ENCODE data around the gene DAPK3.
"Not testable (repeated sequence)": the region's sequence is repeated elsewhere in the genome, so short reads cannot be mapped to it uniquely, and the experiment has no call there.

DAPK3 gene

DNA sequence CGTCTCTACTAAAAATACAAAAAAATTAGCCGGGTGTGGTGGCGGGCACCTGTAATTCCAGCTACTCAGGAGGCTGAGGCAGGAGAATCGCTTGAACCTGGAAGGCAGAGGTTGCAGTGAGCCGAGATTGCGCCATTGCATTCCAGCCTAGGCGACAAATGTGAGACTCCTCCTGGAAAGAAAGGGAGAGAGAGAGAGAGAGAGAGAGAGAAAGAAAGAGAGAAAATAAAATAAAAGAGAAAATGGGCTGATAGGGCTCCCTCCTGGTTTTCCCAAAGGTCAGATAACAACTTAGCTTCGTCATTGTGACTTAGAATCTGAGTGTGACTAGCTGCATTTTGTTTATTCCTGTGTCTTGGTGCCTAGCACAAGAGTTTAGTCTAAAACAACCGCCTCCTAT, 34.5 kb upstream of the DAPK3 start:
- DNase-seq (ENCODE audit: low read depth in 1 of 2, low spot score in 1 of 2), result not testable (repeated sequence)

DNA sequence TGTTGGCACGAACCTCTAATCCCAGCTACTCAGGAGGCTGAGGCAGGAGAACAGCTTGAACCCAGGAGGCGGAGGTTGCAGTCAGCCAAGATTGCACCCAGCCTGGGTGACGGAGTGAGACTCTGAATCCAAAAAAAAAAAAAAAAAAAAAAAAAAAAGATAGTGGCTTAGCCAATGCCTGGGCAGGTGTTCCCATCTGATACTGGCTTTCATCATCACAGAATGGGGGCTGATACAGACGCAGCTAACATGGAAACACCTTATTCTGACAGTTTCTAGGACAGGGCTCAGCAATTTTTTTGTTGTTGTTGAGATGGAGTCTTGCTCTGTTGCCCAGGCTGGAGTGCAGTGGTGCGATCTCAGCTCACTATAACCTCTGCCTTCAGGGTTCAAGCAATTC, 29.9 kb upstream of the DAPK3 start:
- not testable (repeated sequence) for DNase-seq (ENCODE audit: low read depth in 1 of 2, low spot score in 1 of 2)

DNA sequence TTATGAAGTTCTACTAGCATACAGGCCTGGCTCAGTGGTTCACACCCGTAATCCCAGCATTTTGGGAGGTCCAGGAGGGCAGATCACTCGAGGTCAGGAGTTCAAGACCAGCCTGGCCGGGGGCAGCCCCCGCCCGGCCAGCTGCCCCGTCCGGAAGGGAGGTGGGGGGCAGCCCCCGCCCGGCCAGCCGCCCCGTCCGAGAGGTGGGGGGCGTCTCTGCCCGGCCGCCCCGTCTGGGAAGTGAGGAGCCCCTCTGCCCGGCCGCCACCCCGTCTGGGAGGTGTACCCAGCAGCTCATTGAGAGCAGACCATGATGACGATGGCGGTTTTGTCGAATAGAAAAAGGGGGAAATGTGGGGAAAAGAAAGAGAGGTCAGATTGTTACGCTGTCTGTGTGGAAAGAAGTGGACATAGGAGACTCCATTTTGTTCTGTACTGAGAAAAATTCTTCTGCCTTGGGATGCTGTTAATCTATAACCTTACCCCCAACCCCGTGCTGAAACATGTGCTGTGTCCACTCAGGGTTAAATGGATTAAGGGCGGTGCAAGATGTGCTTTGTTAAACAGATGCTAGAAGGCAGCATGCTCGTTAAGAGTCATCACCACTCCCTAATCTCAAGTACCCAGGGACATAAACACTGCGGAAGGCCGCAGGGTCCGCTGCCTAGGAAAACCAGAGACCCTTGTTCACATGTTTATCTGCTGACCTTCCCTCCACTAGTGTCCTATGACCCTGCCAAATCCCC, 27.9 kb upstream of the DAPK3 start:
- DNase-seq (ENCODE audit: low read depth in 1 of 2, low spot score in 1 of 2), result not testable (repeated sequence)

DNA sequence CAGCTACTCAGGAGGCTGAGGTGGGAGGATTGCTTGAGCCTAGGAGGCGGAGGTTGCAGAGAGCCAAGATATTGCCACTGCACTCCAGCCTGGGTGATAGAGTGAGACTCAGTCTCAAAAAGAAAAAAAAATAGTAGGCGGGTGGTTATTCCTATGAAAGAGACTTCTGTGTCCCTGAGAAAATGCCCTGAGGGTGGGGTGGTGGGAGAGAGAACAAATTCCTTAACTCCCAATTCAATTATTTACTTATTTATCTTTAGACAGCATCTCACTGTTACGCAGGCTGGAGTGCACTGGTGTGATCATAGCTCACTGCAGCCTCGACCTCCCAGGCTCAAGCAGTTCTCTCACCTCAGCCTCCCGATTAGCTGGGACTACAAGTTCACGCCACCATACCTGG, 24.7 kb upstream of the DAPK3 start:
- DNase-seq (ENCODE audit: low read depth in 1 of 2, low spot score in 1 of 2), result no peak

DNA sequence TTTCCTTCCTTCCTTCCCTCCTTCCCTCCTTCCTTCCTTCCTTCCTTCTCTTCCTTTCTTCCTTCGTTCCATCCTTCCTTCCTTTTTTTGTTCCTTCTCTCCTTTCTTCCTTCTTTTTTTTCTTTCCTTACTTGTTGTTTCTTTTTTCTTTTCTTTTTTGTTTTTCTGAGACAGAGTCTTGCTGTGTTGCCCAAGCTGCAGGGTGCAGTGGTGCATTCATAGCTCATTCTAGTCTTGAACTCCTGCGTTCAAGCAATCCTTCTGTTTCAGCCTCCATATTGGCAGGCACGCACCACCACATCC, 19.9 kb upstream of the DAPK3 start:
- DNase-seq (ENCODE audit: low read depth in 1 of 2, low spot score in 1 of 2), result no peak

DNA sequence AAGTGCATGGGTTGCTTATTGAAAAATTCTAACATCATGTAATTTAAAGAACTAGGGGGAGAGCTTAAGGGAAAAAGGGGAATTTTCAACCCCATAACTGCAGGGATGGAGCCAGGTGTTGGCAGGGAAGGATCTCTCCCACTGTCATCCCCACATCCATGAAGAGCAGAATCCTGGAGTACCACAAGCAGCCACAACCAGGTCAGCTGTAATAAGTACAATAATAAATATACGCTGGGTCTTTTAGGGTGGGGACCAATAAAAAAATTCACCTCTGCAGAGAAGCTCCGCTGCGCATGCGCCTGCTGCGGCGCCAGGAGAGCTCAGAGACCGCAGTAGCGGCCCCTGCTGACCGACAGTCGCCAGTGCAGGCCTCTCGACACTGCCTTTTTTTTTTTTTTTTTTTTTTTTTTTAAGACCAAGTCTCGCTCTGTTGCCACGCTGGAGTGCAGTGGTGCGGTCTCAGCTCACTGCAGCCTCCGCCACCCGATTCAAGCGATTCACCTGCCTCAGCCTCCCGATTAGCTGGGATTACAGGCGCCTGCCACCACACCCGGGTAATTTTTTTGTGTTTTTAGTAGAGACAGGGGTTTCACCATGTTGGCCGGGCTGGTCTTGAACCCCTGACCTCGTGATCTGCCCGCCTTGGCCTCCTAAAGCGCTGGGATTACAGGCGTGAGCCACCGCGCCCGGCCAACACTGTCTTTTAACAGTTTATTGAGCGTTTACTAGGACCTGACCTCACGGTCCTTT, 16.9 kb upstream of the DAPK3 start:
- peak; percentile 77 to 81 for DNase-seq (ENCODE audit: low read depth in 1 of 2, low spot score in 1 of 2)

DNA sequence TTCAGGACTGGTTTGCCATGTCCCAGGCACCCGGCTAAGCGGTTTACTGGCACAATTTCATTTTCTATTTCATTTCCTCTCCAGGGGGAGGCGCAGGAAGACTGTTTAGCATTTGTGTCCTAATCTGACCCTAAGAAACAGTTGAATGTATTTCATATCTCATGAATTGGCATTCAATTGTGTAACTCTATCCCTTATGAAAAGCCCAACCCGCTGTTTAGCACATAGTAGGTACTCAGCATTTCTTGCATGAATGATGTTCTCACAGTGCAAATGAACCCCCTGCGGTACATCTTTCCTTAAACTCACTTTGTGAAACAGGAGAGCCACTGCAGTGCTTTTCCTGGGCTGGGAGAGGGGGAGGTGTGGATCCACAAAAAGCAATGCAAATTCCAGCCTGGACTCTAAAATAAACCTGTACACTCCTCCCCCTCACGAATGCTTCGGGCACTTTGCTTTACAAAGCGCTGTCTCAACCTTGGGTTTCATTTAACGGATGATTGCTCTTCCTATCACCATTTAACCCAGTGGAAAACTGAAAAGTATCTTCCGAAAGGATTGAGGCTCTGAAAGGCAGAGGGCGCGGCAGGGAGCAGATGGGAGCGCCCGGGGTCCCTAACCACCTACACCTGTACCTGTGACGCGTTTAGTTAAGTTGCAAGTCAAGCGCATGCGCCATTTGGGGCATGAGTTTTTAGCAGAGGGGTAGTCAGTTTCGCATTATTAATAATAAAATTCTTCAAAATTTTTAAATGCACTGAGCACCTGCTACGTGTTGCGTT, 15.6 kb upstream of the DAPK3 start:
- no peak for DNase-seq (ENCODE audit: low read depth in 1 of 2, low spot score in 1 of 2)

DNA sequence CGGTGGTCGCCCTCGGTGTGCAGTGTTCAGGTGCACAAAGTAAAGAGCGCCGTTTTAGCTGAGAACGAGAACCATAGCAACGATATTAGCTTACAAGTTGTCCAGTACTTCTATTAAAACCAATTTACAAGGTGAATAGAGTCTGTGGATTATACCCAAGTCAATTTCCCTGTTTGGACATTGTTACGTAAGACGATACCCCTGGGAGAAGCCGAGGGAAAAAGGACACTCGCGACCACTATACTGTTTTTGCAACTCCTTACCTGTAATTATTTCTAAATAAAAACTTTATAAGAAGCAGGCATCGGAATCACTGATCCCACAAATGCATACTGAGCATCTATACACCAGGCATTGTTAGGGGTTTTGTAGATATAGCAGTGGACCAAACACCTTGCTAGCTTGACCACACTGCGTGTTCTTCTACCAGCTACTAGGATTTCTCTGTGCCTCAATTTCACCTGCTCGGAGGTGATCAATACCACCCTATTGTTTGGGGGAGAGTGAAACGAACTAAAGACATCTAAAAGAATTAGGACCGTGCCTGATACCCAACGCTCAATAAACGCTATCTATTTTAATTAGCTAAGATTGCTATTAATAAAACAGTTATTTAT, 14.9 kb upstream of the DAPK3 start:
- DNase-seq (ENCODE audit: low read depth in 1 of 2, low spot score in 1 of 2), result no peak

DNA sequence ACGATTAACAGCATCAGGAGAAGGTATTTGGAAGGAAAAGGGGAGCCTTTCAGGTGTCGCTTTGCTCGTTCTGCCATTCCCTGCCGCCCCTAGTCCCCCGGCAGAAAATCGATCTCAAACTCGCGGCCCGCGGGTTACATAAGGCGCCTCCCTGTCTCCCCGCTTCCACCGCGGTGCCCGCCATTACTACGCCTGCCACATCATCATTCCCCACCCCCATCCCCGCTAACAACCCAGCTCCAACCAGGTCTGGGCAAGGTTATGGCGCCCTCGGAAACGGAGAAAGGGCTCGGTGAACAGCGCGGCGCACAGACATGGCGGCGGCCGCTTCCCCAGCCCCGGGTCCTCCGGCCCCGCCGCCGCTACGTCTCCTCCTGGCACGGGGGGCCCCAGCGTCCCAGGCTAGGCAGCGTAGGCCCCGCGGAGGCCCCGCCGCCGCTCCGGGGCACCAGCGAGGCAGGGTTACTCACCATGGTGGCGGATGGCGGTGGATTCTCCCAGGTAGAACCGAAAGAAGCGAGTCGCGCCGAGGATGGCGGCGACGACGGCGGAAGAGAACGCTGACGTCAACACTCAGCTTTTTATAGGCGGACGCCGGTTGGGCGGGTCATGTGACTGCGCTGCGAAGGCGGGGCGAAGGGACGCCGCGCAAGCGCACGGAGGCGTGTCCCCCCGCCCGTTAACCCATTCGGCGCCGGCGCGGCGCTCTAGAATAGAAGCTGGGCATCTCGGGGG, 14.2 kb upstream of the DAPK3 start, which contains the start of gene EEF2:
Gene EEF2 (minus strand): TSS at position 556 of the 735 bp plus-strand sequence. CDS start 83 bp downstream, at position 473.
- DNase-seq (ENCODE audit: low read depth in 1 of 2, low spot score in 1 of 2), result peak; percentile 80 to 88

DNA sequence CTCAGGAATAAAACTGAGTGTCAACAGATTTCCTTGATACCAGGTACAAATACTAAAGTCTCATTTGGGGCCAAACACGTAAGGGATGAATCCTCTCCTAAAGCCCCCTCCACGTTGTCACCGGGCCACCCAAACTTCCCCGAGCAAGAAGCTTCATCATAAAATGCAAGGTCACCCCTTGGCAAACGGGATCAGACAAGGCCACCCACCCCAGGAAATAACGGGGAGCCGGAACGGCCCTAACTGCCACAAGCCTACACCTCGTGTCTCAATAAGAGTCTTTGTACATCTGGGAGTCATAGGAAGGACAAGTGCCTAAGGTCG, 13.6 kb upstream of the DAPK3 start:
- no peak for DNase-seq (ENCODE audit: low read depth in 1 of 2, low spot score in 1 of 2)

DNA sequence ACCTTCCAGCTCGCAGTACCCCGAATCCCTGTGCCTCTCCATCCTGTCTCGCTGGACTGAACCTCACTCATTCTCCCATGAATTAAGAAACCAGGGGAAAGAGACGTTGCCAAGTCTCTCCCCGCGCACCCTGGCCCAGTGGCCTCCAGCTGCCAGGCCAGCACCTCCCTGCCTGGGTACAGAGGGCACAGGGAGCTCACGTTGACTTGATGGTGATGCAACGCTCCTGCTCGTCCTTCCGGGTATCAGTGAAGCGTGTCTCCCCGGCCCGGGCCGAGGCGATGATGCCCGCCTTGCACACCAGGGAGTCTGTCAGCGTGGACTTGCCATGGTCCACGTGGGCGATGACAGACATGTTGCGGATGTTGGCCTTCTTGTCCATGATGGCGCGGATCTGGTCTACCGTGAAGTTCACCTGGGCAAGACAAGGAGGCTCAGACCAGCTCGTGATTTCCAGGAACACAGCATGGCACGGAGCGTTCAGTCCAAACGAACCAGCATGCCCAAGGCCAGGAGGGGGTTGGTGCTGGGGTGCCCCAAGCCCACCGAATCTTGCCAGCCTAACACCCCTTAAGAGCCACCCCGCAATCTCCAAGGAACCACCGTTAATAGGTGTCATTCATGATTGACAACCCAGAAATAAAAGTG, 13.2 kb upstream of the DAPK3 start:
- no peak for DNase-seq (ENCODE audit: low read depth in 1 of 2, low spot score in 1 of 2)

DNA sequence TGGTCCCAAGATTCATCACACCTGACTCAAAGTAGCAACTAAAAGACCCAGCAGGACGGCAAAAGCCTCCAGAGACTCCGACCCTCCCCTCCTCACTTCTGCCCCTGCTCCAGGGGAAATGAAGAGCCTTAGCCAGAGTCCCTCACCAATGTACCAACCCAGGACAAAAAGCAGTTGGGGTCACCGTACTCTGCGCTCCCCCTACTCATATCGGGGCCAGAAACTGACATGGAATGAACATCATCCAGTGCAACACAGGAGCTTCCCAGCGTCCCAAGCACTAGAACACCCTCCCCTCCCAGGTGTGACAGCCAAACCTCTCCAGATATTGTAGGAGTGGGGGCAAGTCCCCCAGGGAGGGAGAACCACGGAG, 12.6 kb upstream of the DAPK3 start:
- DNase-seq (ENCODE audit: low read depth in 1 of 2, low spot score in 1 of 2), result no peak

DNA sequence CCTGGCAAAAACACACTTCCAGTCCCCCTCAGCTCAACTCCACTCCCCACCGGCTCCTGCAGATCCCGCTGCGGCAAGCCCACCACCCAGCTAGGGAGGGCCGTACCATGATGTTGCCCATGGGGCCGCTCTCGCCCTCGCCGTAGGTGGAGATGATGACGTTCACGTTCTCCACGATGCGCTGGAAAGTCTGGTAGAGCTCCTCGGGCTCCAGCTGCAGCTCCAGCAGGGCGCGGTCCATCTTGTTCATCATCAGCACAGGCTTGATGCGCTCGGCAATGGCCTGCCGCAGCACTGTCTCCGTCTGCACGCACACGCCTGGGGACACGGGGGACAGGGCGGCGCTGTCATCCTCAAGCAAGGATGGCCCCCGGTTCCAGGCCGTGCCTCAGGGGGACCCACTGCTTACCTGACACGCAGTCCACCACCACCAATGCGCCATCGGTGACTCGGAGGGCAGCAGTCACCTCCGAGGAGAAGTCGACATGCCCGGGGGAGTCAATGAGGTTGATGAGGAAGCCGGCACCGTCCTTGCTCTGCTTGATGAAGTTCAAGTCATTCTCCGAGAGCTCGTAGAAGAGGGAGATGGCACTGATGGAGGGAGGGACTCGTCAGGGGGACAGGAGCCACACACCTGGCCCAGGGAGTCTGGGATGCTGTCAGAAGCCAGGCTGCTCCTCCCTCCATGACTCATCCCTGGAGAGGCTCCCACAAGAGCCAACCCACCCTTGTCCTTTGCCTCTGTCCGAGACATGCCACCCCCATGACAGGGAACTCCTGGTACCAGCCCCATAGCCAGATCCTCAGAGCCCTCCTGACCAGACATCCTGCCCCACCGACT, 12.0 kb upstream of the DAPK3 start:
- no peak for DNase-seq (ENCODE audit: low read depth in 1 of 2, low spot score in 1 of 2)

DNA sequence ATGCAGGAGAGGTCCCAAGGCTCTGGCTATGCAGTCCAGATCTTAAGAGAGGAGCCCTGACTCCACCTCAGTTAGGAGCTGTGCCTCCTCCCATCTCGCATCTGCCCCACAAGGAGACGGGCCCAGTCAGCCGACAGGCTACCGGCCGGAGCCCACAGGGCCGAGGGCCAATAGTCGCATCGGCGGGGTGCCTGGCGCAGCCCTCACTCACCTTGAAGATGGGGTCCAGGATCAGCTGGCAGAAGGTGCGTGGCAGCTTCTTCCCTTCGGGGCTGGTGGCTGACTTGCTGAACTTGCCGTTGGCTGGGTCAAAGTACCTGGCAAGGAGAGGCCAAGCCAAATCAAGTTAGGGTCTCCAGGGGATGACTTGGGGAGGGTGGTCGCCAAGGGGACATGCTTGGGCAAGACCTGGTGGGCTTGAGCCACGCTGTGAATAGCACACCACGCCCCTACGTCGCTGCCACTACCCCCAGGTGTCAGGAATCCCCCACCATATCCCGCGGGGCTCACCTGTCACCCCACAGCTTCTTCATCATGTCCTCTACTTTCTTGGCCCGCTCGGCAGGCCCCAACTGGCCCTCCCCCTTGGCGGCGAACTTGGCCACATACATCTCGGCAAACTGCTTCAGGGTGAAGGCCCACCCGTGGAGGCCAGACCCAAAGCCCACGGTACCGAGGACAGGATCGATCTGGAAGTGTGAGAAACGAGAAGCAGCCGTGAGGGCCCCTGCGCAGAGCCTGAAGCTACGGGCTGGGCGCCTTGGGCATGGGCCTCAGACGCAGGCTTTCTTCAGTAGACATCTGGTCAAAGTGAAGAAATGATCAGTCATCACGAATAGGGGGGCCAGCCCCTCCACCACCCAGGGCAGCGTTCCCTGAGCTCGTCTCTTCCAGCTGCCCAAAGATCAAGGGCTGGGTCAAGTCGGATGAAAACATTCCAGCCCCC, 11.1 kb upstream of the DAPK3 start:
- no peak for DNase-seq (ENCODE audit: low read depth in 1 of 2, low spot score in 1 of 2)

DNA sequence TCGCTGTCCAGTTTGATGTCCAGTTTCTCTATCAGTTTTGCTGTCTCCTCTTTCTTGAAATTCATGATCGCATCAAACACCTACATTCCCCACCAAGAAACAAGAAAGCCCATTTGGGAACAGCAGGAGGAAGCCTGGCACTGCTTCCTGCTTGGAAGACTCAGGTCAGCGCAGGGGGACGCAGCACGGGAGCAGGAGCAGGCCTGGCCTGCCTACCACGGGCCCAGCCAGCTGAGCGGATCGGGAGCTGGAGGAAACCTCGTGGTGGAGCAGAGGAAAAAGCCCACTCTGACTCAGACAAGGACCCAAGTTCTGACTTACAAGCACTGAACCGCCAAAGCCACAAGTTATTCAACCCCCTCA, 10.5 kb upstream of the DAPK3 start:
- DNase-seq (ENCODE audit: low read depth in 1 of 2, low spot score in 1 of 2), result no peak

DNA sequence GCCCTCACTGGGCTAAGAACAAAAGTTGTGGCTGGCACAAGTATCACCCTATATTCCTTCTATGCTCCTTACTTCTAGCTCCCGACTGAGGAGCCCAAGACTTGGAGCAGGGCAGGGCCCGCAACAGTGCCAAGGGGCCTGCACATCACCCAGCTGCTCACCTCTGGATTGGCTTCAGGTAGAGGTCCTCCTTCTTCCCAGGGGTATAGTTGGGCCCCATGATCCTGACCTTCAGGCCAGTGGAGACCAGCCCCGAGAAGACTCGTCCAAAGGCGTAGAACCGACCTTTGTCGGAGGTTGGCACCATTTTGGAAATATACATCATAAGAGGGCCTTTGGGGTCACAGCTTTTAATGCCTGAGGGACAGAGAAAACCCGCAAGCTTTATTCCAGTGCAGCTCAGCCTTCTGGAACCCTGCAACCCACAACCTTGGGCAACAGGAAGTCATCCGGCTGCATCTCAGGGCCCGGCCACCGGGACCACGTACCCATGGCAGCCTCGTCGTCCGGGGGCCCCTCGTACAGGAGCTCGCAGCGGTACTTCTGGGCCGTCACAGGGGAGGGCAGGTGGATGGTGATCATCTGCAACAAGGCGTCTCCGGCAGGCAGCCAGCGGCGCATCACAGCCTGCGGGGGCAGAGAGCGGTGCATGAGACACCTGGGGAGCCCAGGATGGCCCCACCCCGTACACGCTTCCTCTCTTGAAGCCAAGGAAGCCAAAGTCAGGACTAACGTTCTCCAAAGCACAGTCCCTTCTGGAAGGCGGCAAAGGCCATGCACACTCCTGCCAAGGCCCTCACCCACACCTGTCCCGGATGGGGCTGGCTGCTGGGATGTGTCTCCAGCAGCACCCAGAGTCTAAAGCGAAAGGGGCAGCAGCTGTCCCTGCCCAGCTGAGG, 9.7 kb upstream of the DAPK3 start:
- DNase-seq (ENCODE audit: low read depth in 1 of 2, low spot score in 1 of 2), result no peak

DNA sequence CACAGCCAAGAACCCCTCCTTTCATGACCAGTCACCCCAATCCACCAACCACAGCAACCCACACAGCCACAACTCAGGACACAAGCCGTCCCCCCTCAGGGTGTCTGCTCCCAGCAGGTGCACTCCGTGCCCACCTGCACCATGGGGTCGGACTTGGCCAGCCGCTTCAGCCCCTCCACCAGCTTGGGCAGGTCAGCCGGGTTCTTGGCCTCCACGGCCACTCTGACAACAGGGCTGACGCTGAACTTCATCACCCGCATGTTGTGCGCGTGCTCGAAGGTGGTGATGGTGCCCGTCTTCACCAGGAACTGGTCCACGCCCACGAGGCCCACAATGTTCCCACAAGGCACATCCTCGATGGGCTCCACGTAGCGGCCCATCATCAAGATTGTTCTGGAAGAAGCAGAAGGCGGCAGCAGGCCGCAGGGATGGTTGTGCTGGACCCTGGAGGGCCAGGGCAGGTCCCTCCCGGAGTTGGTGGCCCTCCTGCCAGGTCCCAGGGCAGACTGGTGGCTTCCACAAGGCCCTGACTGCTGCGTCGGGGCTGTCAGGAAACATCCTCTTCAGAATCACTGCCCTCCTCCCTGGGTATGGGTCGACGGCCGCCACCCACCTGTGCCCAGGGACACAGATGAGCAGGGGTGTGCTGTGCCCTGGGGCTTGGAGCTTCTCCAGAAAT, 8.9 kb upstream of the DAPK3 start:
- no peak for DNase-seq (ENCODE audit: low read depth in 1 of 2, low spot score in 1 of 2)

Measured in activated T-helper 1 cell treated with anti-CD3 and anti-CD28 coated beads, Interleukin-2, amount 50 U/mL, for 16 hours (primary cell).